Left lung (tissue), 10 donors: ENCODE data around the gene CROCC2. TPM values are rescaled to one million over a fixed set of nuclear protein-coding genes. Genes with fewer than 3 reads are reported as not detected.

Experiments
- ATAC-seq: fragments of 200-7000 bp; cut with Tn5 transposase; one replicate; pipeline ENCODE4 v1.9.1; 2020; ENCODE audit warnings: moderate library complexity
- DNase-seq, 4 donors: peaks; one replicate each; pipeline ENCODE4 v3.0.0-alpha.2; 2013 to 2020
- H3K27ac ChIP-seq, 2 donors: fragments of 200-600 bp; sonication (generic) in 1 of 2; one replicate each; pipeline versions ENCODE4 v1.5.0 to v1.8.0; 2020 to 2021
- H3K27me3 ChIP-seq, 2 donors: fragments of 200-600 bp; sonication (generic) in 1 of 2; one replicate each; pipeline versions ENCODE4 v1.5.0 to v1.8.0; 2020 to 2021
- H3K36me3 ChIP-seq, 2 donors: fragments of 200-600 bp; sonication (generic) in 1 of 2; one replicate each; pipeline versions ENCODE4 v1.5.0 to v1.8.0; 2020 to 2021
- H3K4me1 ChIP-seq, 2 donors: fragments of 200-600 bp; one replicate each; pipeline ENCODE4 v1.8.0; 2021
- H3K4me3 ChIP-seq, 2 donors: fragments of 200-600 bp; sonication (generic) in 1 of 2; one replicate each; pipeline versions ENCODE4 v1.5.0 to v1.8.0; 2020 to 2021; ENCODE audit warnings: mild to moderate bottlenecking in 1 of 2
- H3K9me3 ChIP-seq, 2 donors: fragments of 200-600 bp; sonication (generic) in 1 of 2; one replicate each; pipeline versions ENCODE4 v1.5.0 to v1.8.0; 2020 to 2021
- intact Hi-C, 2 donors: fragments of 100-400 bp; cut with DNase I; formaldehyde crosslinking; loops; one replicate each; pipeline versions ENCODE4 v1.11.2 to v1.14.2; 2022
- polyA plus RNA-seq, 6 donors: library from polyadenylated mRNA; unstranded; fragments of 120-200 nt; gene quantifications; one replicate each; pipeline ENCODE4 v1.2.1, GENCODE V29; 2013; ENCODE audit not compliant: insufficient read length in 6 of 6
- total RNA-seq, 2 donors: library from RNA; stranded (reverse); fragmentation: NEBNext Ultra II Directional; extraction: Animal tissue kit (Norgen Biotek cat#: 25700); gene quantifications; one replicate each; pipeline ENCODE4 v1.2.1, GENCODE V29; 2021
- TF ChIP-seq, protein P1 (sequence below), 2 donors: fragments of 200-600 bp; sonication (generic) in 1 of 2; IDR thresholded peaks; one replicate each; pipeline versions ENCODE4 v1.5.0 to v1.8.0; 2021; ENCODE audit warnings: antibody characterized with exemption in 2 of 2
- donor health status: DM: no; HTN: yes; CAD: no.
- donor health status: DM: no; HTN: no; CAD: no.

CROCC2 gene
- total and polyA plus RNA-seq, 8 donors: 0.32 to 4.4 (median 2.3) TPM

GRCh38 chr2:241033994-241034393 is 127.9 kb downstream of the CROCC2 start:
- intact Hi-C loops: no loop called here
- Histone ChIP-seq H3K36me3 (peaks cover 0 to 13% of the 10 kb centered on the region in 2 donors), H3K27ac (no peak overlapping the region), H3K4me3 (no peak overlapping the region), H3K4me1 (peaks cover 2 to 9% of the 10 kb centered on the region in 2 donors), H3K9me3 (no peaks in the 10 kb centered on the region), H3K27me3 (peaks cover 0 to 11% of the 10 kb centered on the region in 2 donors)
- TF ChIP-seq, protein P1, sequence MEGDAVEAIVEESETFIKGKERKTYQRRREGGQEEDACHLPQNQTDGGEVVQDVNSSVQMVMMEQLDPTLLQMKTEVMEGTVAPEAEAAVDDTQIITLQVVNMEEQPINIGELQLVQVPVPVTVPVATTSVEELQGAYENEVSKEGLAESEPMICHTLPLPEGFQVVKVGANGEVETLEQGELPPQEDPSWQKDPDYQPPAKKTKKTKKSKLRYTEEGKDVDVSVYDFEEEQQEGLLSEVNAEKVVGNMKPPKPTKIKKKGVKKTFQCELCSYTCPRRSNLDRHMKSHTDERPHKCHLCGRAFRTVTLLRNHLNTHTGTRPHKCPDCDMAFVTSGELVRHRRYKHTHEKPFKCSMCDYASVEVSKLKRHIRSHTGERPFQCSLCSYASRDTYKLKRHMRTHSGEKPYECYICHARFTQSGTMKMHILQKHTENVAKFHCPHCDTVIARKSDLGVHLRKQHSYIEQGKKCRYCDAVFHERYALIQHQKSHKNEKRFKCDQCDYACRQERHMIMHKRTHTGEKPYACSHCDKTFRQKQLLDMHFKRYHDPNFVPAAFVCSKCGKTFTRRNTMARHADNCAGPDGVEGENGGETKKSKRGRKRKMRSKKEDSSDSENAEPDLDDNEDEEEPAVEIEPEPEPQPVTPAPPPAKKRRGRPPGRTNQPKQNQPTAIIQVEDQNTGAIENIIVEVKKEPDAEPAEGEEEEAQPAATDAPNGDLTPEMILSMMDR (IDR thresholded peaks at IDR 0.05): no peak
- DNase-seq: no peak
- no peak for ATAC-seq

- ATAC-seq (no peak), DNase-seq (no peak)
- H3K4me3 ChIP-seq: no peak overlapping the region
- no peaks in the 10 kb centered on the region for H3K9me3 ChIP-seq
- peaks cover 0 to 13% of the 10 kb centered on the region in 2 donors for H3K36me3 ChIP-seq
- peaks cover 0 to 11% of the 10 kb centered on the region in 2 donors for H3K27me3 ChIP-seq
- intact Hi-C loops: no loop called here
- peaks cover 2 to 9% of the 10 kb centered on the region in 2 donors for H3K4me1 ChIP-seq
- TF ChIP-seq, protein P1 (IDR thresholded peaks at IDR 0.05): no peak
- no peak overlapping the region for H3K27ac ChIP-seq
Measured at GRCh38 chr2:241034490-241035141, 128.5 kb downstream of the CROCC2 start.

DNA sequence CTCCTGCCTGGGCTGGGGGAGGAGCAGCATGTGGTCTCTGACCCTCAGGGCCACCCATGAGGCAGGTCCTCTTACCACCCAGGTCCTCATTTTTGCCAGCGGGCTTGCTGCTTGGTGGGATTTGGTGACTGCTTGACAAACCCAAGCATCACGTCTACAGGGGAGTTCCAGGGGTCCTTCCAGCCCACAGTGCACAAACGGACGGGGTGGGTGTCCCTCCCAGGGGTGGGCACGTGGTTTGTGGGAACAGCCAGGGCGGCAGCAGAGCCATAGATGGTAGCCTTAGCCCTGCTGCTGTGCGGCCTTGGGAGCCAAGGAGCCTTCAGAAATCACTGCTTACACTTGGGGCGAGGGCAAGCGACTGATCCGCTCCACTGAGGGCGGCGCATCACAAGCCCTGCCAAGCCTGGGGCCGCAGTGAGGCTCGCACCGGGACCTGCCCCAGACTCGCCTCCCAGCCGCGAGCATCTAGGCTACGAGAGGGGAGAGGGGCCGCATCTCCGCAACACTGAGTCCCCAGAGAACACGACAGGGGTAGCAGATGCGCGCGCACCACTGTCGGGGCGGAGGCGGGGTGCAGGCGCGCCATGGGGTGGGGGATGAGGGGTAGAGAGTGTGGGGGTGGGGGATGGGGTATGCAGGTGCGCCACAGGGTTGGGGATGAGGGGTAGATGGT is 129.1 kb downstream of the CROCC2 start:
- H3K4me3 ChIP-seq: no peak overlapping the region
- H3K27ac ChIP-seq: no peak overlapping the region
- H3K27me3 ChIP-seq: peaks cover 0 to 11% of the 10 kb centered on the region in 2 donors
- DNase-seq (no peak), ATAC-seq (no peak)
- peaks cover 2 to 9% of the 10 kb centered on the region in 2 donors for H3K4me1 ChIP-seq
- no peaks in the 10 kb centered on the region for H3K9me3 ChIP-seq
- intact Hi-C loops: no loop called here
- peaks cover 0 to 18% of the 10 kb centered on the region in 2 donors for H3K36me3 ChIP-seq
- TF ChIP-seq, protein P1 (IDR thresholded peaks at IDR 0.05): no peak

GRCh38 chr2:241035818-241036396 is 129.8 kb downstream of the CROCC2 start:
- Histone ChIP-seq H3K27me3 (peaks cover 0 to 11% of the 10 kb centered on the region in 2 donors), H3K36me3 (peaks cover 0 to 20% of the 10 kb centered on the region in 2 donors), H3K27ac (no peak overlapping the region), H3K9me3 (no peaks in the 10 kb centered on the region), H3K4me3 (peak overlapping the region; percentile 11 to 34), H3K4me1 (peaks cover 2 to 9% of the 10 kb centered on the region in 2 donors)
- no peak for DNase-seq
- TF ChIP-seq, protein P1 (IDR thresholded peaks at IDR 0.05): no peak
- intact Hi-C loops: no loop called here
- ATAC-seq: no peak

GRCh38 chr2:241036397-241036963 is 130.3 kb downstream of the CROCC2 start:
- Histone ChIP-seq H3K27ac (no peak overlapping the region), H3K4me1 (peaks cover under 1 to 9% of the 10 kb centered on the region in 2 donors), H3K27me3 (peaks cover 0 to 11% of the 10 kb centered on the region in 2 donors), H3K9me3 (no peaks in the 10 kb centered on the region), H3K36me3 (peaks cover 0 to 20% of the 10 kb centered on the region in 2 donors), H3K4me3 (peak overlapping the region; percentile 11 to 34)
- DNase-seq: peak in 3 of 4 donors; percentile 30 to 85 (median 63)
- TF ChIP-seq, protein P1 (IDR thresholded peaks at IDR 0.05): no peak
- ATAC-seq: peak; percentile 83
- intact Hi-C loops: no loop called here
